MCF 10A (cell line): ENCODE data around the gene GATAD2B. TPM values are rescaled to one million over a fixed set of nuclear protein-coding genes. Genes with fewer than 3 reads are reported as not detected.

Experiments used
- BruUV-seq: library from RNA; stranded (reverse); fragments of 400-500 nt; replicated peaks from 2 replicates; lab custom pipeline; 2021; lab: Mats Ljungman, UMichigan
- CTCF ChIA-PET: fragments of 300-600 bp; sonication (Branson Sonifier 250); formaldehyde crosslinking; extraction: SDS; loops from one replicate; lab custom pipeline; 2021; ENCODE audit warnings: antibody characterized with exemption, inconsistent platforms; lab: Yijun Ruan, JAX
- POLR2A ChIA-PET: fragments of 300-600, 350-650 bp; sonication (Branson Sonifier 250); formaldehyde crosslinking; extraction: SDS; loops from one replicate; lab custom pipeline; 2020; ENCODE audit warnings: antibody characterized with exemption, inconsistent platforms; lab: Yijun Ruan, JAX
- DNase-seq: peaks from one replicate; pipeline ENCODE4 v3.0.0-alpha.2; 2018; ENCODE audit not compliant: unreplicated experiment
- H3K27ac Mint-ChIP-seq: one replicate; pipeline ENCODE4 v1.8.0; 2022; ENCODE audit warnings: mild to moderate bottlenecking, low read depth, mixed read lengths; ENCODE audit not compliant: unreplicated experiment
- H3K27me3 Mint-ChIP-seq: one replicate; pipeline ENCODE4 v1.8.0; 2022; ENCODE audit warnings: mixed read lengths; ENCODE audit not compliant: insufficient read depth, unreplicated experiment
- H3K36me3 Mint-ChIP-seq: one replicate; pipeline ENCODE4 v1.8.0; 2022; ENCODE audit warnings: mild to moderate bottlenecking, moderate library complexity, mixed read lengths; ENCODE audit not compliant: insufficient read depth, unreplicated experiment
- H3K4me1 Mint-ChIP-seq: one replicate; pipeline ENCODE4 v1.8.0; 2022; ENCODE audit warnings: mixed read lengths; ENCODE audit not compliant: insufficient read depth, unreplicated experiment
- H3K4me3 Mint-ChIP-seq: one replicate; pipeline ENCODE4 v1.8.0; 2022; ENCODE audit warnings: mild to moderate bottlenecking, moderate library complexity, mixed read lengths; ENCODE audit not compliant: unreplicated experiment
- H3K9me3 Mint-ChIP-seq: one replicate; pipeline ENCODE4 v1.8.0; 2022; ENCODE audit warnings: mixed read lengths; ENCODE audit not compliant: unreplicated experiment
- intact Hi-C: fragments of 100-400 bp; cut with micrococcal nuclease; formaldehyde crosslinking; loops from 2 replicates; pipeline ENCODE4 v1.14.1; 2022
- total RNA-seq: library from RNA; stranded (reverse); gene quantifications from 2 replicates; pipeline ENCODE4 v1.2.3, GENCODE V29; 2022
- TF ChIP-seq, protein P1 (sequence below): fragments of 200-600 bp; IDR thresholded peaks from one replicate; pipeline ENCODE4 v1.8.0; 2022; ENCODE audit warnings: antibody characterized with exemption, mild to moderate bottlenecking; ENCODE audit not compliant: unreplicated experiment

The GATAD2B gene
- total RNA-seq, 1 experiment from 2014 or later, result 95.5 TPM

DNA sequence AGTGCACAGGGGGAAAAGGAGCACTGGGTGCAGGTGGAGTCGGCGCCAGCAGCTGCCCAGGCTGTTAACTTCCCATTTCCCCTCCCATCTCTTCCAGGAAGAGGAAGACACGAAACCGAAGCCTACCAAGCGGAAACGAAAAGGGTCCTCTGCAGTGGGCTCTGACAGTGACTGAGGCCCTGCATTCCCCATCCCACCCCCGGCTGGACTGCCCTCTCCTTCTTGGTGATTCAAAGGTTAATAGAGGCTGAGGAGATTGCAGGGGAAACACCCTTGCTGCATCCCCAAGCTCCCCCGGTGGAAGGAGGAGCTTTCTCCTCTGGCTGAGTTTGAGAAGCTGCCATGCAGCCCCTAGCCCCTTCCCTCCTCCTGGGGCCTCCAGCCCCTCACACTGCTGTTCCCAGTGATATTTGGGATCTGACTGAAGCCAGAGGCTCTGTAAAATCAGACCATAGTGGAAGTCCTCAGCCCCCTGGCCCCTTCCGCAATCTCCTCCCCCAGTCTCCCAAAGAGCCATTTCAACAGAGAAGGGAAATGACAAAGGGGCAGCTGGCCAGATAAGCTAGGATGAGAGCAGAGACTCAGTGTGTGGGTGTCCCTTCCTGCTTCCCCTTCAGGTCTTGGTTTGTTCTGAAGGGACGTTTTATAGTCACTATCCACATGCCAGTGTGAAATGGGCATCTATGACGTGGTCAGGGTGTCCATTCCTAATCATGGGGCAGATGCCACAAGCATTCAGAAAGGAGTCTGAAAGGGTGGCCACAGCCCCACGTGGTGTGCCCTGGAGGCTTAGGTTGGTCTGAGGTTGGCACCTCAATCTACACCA lies 149.5 kb downstream of the GATAD2B start:
- H3K4me1 Mint-ChIP-seq, result peaks cover 35% of the 10 kb centered on the region
- ChIA-PET CTCF (interaction anchor here (0.7 to 1.2 kb wide), 3 partner anchors 10 to 213 kb away, joined by 3 to 5 read pairs (median 4); partner anchors contain the start of gene RAB13), POLR2A (interaction anchor here (0.7 to 1.1 kb wide), 3 partner anchors 18 to 501 kb away, joined by 3 read pairs; no protein-coding TSS in a partner anchor)
- peaks cover 27% of the 10 kb centered on the region for H3K36me3 Mint-ChIP-seq
- no peaks in the 10 kb centered on the region for H3K27me3 Mint-ChIP-seq
- intact Hi-C loops, result no loop called here
- BruUV-seq, result TSS peak; percentile 72
- TF ChIP-seq, protein P1, sequence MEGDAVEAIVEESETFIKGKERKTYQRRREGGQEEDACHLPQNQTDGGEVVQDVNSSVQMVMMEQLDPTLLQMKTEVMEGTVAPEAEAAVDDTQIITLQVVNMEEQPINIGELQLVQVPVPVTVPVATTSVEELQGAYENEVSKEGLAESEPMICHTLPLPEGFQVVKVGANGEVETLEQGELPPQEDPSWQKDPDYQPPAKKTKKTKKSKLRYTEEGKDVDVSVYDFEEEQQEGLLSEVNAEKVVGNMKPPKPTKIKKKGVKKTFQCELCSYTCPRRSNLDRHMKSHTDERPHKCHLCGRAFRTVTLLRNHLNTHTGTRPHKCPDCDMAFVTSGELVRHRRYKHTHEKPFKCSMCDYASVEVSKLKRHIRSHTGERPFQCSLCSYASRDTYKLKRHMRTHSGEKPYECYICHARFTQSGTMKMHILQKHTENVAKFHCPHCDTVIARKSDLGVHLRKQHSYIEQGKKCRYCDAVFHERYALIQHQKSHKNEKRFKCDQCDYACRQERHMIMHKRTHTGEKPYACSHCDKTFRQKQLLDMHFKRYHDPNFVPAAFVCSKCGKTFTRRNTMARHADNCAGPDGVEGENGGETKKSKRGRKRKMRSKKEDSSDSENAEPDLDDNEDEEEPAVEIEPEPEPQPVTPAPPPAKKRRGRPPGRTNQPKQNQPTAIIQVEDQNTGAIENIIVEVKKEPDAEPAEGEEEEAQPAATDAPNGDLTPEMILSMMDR, result no peak
- no peak for DNase-seq
- no peak overlapping the region for H3K4me3 Mint-ChIP-seq
- peak overlapping the region; percentile 68 for H3K27ac Mint-ChIP-seq
- no peaks in the 10 kb centered on the region for H3K9me3 Mint-ChIP-seq

DNA sequence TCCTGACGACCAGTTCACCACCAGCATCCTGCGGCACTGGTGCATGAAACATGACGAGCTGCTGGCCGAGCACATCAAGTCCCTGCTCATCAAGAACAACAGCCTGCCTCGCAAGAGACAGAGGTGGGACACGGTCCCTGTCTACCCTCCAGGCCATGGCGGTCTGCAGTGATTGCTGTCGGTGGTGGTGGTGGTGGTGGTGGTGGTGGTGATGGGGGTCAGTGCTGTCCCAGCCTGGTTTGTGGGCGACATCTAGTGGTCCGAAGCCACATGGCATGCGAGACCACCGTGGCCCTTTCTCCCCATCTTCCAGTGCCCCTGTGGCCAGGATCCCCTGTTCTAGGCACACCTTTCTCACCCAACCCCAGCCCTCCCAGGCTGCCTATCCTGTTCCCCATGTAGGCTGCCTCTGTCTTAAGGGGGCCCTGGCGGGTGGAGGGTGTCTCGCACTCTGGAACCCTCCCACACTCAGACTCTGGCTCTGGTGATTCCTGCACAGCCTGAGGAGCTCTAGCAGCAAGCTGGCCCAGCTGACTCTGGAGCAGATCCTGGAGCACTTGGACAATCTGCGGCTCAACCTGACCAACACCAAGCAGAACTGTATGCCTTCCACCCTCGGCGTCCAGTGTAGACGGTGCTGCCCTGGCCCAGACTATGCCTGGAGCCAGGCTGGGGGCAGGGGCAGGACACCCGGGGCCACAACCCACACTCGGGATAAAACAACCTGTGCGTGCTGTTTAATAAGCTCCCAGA lies 150.8 kb downstream of the GATAD2B start:
- intact Hi-C loops, result no loop called here
- POLR2A ChIA-PET, result interaction anchor here (0.7 to 1.3 kb wide), 3 partner anchors 12 to 214 kb away, joined by 3 to 4 read pairs (median 3); no protein-coding TSS in a partner anchor

DNA sequence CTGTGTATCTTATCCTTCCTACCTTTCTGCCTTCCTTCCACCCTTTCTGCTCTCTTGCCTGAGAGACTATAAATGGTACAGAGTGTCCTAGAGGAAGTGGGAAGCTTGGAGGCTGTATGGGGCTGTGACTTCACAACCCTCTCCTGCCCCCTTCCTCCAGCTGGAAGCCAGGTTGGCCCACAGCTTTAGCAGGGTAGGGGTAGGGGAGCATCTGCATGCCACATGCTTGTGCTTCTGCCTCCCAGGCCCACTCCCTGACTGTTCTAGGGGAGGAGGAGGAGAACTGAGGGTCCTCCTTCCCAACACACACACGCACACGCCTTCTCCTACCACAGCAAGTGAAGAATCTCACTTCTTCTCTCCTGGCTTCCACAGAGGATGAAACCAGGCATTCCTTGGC lies 151.5 kb downstream of the GATAD2B start:
- H3K27ac Mint-ChIP-seq, result no peak overlapping the region
- ChIA-PET CTCF (interaction anchor here (0.6 to 1.7 kb wide), 4 partner anchors 10 to 1134 kb away, joined by 3 to 7 read pairs (median 3); no protein-coding TSS in a partner anchor), POLR2A (interaction anchor here (1.3 to 2.0 kb wide), 2 partner anchors 13 to 37 kb away, joined by 4 to 5 read pairs; no protein-coding TSS in a partner anchor)
- DNase-seq, result no peak
- no peaks in the 10 kb centered on the region for H3K27me3 Mint-ChIP-seq
- peaks cover 48% of the 10 kb centered on the region for H3K36me3 Mint-ChIP-seq
- TF ChIP-seq, protein P1, result no peak
- H3K4me1 Mint-ChIP-seq, result peaks cover 15% of the 10 kb centered on the region
- H3K4me3 Mint-ChIP-seq, result no peak overlapping the region
- no TSS peak for BruUV-seq
- H3K9me3 Mint-ChIP-seq, result no peaks in the 10 kb centered on the region
- intact Hi-C loops, result no loop called here

More for the DNA sequence above, 150.8 kb downstream of the GATAD2B start:
- no peaks in the 10 kb centered on the region for H3K9me3 Mint-ChIP-seq
- peaks cover 22% of the 10 kb centered on the region for H3K4me1 Mint-ChIP-seq
- no TSS peak for BruUV-seq
- H3K36me3 Mint-ChIP-seq, result peaks cover 40% of the 10 kb centered on the region
- CTCF ChIA-PET, result interaction anchor here (0.6 to 1.0 kb wide), 5 partner anchors 9 to 1133 kb away, joined by 3 to 4 read pairs (median 3); no protein-coding TSS in a partner anchor
- no peak for DNase-seq
- no peak overlapping the region for H3K27ac Mint-ChIP-seq
- no peak overlapping the region for H3K4me3 Mint-ChIP-seq
- TF ChIP-seq, protein P1, result peak; percentile 21
- no peaks in the 10 kb centered on the region for H3K27me3 Mint-ChIP-seq
